Fibroblast of skin of right biceps (primary cell): ENCODE results near the gene DDA1.

Source experiments
- DNase-seq: peaks from one replicate; pipeline ENCODE4 v3.0.0-alpha.2; 2013

Gene DDA1

DNA sequence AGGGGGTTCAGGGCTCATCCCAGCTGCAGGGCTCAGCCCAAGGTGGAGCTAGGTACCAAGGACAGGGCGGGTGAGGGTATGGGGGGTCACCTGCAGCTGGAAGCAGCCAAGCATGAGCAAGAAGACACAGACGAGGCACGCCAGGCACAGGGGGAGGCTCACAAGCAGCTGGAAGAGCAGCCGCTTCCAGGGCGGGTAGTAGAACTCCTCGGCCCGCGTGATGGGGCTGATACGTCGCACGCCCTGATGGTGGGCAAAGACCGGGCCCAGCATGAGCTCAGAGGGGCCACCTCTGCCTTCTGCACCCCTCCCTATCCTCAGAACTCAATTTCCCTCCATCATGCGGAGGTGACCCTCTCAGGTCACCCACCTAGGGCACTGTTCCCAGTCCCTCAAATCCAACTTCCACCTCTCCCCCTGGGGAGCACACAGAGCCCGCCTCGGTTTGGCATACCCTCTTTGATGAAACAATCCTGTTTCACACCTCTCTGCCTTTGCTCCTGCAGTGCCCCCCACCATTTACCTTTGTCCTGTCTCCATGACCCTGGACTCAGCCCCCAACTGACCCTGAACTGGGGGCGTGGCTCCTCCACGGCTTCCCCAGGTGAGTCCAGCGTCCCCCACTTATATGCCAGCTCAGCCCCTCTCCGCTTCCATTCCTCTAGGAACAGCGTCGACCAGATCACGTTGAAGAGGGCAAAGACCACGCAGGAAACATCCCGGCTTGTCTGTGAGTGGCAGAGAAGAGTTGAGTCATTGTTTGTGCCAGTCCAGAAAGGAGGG, 21.1 kb downstream of the DDA1 start:
- no peak for DNase-seq

DNA sequence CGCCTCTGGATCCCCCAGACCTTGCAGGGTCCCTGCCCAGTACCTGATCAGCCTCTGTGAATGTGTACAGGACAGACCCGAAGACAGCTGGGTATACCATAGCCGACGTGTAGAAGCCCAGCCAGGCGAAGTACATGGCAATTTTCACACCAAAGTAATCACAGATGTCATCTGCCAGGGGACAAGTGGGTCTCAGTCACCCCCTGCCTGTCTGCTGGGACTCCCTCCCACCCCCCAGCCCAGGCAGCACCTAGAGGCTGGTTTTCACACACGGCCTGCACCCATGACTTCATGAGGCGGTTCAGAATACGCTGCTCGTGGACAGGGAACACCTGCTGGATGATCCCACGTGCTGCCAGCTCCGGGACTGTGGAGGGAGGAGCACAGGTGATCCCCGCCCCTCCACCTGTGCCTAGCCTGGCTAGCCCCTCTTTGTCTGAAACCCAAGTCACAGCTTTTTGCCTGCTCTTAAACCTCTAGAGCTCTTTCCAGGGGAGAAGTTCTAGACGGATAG, 21.7 kb downstream of the DDA1 start:
- DNase-seq = no peak

DNA sequence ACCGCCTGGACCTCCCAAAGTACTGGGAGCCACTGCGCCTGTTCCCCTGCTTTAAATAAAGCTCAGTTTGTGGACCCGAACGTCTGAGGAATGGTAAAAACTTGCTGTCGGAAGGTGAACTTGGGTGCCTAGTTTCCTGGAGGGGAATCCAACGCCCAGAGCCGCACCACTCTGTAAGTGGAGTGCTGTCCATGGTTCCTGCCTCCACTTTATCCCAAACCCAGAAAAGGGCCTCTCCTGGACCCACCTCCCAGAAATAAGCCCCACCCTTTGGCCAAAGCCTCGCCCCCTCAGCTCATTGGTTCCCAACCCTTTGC, 23.0 kb downstream of the DDA1 start:
- no peak for DNase-seq

DNA sequence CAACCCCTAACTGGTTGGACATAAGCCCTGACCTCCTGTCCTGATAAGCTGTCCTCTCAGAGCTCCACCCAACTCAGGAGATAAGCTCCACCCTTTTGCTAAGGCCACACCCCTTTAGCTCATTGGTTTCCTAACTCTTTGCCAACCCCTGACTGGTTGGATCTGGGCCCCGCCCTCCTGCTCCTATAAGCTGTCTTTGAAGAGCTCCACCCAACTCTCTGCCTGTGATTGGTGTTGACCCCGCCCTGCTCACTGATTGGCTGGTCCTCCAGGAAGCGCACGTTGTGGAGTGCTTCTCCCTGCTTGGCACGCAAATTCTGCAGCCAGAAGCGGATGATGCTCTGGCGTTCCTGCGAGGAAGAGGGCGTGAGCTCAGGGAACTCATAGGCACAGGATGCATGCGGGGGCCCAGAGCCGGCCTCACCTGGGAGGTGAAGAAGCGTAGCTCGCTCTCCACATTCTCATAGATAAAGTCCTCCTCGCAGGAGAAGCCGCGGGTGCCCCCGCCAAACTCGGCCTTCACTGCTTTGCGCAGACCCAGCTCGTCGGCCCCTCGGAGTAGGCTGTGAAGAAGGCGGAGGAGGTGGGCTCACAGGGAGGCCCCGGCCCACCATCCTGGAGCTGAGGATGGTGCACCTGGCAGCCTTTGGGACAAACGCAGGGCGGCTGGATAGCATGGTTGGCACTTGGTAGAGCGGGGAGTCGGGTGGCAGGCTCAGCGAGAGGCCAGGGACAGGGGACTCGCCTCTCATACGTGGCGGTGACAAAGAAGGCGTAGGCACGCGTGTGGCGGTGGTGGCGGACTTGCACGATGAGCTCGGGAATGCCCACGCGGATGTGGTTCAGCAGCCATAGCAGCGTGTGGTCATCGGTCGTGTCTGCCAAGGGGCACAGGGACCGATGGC, 23.6 kb downstream of the DDA1 start:
- peak; percentile 63 for DNase-seq

DNA sequence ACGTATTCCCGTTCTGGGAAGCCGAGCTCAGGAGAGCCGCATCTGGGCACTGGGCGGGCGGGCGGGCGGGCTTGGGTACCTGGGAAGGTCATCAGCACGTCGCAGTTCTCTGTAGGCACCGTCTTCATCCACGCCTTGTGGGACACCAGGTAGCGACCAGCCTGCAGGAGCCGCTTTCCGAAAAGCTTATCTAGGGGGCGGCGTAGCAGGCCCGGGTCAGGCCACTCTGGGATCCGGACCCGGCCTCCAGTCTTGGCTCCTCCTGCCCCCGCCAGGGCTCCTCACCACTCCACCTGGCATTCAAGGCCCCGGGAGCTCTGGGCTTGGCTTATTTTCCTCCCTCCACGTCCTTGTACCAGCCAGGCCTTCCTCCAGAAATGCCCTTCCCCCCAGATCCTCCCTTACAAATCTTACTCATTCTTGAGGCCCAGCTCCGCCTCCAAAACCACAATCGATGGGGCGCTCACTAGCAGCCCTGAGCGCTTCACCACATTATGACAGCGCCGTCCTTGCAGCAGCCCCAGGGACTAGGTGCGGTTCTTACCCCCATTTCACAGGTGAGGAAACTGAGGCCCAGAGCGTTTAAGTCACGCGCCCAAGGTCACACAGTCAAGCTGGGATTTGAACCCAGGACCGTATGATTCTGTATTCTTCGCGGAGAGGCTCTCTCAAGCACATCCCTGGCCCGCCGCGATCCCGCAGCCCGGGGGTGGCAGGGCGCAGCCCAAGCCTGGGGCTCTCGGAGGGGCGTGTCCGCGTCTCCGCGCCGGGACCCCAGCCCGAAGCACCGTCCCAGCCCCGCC, 24.4 kb downstream of the DDA1 start:
- DNase-seq = peak; percentile 91

DNA sequence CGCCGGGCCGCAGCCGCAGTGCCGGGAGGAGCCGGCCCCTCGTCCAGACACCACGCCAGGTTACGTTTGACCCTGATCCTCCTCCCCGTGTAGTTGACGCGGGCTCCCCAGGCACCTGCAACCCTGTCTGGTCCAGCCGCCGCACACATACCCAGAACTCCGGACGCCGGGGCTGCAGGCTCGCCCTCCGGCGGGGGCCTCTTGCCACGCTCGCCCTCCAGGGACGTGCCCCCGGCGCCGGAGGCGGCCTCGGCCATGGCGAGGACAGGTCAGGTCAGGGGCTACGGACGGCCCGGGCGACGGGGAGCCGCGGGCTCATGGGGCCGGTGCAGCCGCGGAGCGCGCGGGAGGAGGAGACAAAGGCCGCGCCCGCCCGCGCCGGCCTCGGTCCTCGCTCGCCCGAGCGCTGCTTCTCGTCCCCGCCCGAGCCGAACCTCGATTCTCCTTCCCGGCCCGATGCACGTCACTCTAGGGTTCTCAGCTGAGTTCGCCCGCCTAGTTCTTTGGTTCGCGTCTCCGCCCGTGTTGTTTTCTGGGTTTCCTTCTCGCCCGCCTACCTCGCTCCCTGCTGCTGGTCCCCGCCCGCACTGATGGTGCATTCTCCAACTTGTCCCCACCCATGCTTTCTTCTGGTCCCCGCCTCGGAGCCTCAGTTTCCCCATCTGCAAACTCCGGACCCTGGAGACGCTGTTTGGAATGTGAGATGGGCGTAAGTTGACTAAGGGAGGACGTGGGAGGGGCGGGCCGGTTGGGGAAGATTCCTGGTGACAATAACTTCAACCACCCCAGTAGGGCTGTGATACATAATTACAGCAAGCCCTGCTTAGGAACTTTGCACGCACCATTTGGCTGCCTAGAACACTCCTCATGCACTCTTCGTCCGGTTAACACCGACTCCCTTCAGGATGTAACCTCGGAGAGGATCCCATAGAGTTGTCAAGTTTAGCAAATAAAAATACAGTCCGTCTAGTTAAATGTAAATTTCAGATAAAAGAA, 25.3 kb downstream of the DDA1 start, which contains the start of gene ANO8:
ANO8 (minus strand) TSS at position 442 of the 996 bp plus-strand sequence; CDS start at position 257, 185 bp downstream.
- DNase-seq = peak; percentile 99

DNA sequence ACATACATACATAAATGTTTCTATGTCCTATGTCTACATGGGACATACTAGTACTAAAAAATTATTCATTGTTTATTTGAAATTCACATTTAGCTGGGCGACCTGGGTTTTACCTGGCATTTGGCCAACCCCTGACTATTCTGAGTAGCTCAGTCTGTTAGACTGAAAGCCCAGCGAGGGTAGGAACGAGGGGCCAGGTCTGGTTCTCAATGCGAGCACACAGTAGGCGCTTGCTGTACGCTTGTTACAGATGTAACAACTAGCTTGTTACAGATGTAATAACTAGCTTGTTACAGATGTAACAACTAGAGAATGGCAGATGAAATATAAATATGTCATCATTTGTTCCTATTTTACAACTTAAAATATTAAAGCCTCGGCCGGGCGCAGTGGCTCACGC, 26.2 kb downstream of the DDA1 start:
- DNase-seq = no peak

DNA sequence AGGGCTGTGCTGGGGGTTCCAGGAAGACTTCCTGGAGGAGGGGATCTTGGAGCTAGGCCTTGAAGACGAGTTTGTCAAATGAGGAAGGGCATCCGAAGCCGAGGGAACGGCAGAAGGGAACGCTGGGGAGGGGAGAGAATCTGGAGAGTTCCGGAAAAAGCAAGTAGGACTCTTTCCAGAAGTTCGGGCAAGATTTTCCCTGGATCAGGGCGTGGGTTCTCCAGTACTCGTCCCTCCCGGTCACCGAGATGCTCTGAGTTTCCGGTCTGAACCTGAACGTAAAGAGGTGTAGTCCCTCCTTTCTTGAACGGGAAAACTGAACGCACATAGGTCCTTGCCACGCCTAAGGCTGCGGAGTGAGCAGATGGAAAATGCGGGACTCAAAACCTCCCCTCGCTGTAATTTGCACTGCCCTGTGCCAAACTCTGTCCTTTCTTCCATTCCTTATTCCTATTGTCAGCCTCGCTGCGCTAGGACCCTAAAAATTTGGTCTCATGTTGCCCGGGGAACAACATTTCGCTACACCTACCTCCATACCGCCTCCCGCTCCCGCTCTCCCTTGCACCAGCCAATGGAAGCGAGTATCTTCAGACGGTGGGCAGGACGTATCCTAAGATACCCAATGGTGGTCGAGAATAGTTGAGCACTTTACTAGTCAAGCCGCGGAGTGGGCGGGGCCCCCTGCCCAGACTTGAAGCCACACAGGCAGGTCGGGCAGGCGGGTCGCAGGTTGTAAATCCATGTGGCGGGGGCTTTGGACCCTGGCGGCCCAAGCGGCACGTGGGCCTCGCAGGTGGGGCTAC, 27.7 kb downstream of the DDA1 start, which contains the start of gene GTPBP3:
GTPBP3 (plus strand) TSS at position 682 of the 803 bp plus-strand sequence; CDS start at position 741, 59 bp downstream.
- DNase-seq = peak; percentile 99

DNA sequence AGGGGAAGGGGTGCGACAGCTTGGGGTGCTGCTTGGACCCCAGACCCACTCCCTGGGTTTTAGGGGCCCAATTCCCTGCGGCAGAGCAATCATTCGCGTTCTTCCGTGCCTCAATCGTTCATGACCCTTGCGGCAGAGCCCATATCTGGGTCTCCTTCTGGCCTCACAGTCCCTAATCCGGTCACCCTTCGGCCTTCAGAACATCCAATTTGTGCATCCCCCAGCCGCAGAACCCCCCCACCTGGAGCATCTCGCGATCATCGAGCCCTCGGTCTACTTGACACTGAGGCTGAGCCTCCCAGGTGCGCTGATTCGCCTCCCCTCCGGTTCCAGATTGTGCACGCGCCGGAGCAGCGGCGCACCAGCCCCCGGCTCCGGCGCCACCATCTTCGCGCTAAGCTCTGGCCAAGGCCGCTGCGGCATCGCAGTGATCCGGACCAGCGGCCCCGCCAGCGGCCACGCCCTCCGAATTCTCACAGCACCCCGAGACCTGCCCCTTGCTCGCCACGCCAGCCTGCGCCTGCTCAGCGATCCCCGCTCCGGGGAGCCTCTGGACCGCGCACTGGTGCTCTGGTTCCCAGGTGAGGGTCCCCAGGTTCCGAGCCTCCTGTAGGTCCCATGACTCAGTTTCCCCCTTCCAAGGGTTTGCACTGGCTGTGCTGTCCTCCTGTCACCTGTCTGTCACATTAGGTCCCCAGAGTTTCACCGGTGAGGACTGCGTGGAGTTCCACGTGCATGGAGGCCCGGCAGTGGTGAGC, 28.5 kb downstream of the DDA1 start:
- no peak for DNase-seq

DNA sequence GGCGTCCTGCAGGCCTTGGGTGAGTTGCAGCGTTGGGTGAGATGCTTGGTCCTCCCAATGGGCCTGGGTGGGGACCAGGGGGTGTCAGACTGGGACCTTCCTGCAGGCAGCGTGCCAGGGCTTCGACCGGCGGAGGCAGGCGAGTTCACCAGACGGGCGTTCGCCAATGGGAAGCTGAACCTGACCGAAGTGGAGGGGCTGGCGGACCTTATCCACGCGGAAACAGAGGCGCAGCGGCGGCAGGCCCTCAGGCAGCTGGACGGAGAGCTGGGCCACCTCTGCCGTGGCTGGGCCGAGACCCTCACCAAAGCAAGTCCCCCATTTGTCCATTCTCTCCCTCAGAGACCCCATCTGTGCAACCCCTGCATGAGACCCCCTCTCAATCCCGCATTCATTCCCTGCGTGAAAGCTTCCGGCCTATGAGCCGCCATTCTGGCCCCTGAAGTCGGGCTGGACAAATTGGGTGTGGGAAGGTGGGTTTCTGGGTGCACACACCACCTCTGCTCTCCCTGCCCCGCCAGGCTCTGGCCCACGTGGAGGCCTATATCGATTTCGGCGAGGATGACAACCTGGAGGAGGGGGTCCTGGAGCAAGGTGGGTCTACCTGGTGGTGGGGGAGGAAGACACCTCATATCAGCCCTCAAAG, 29.2 kb downstream of the DDA1 start:
- DNase-seq = no peak

DNA sequence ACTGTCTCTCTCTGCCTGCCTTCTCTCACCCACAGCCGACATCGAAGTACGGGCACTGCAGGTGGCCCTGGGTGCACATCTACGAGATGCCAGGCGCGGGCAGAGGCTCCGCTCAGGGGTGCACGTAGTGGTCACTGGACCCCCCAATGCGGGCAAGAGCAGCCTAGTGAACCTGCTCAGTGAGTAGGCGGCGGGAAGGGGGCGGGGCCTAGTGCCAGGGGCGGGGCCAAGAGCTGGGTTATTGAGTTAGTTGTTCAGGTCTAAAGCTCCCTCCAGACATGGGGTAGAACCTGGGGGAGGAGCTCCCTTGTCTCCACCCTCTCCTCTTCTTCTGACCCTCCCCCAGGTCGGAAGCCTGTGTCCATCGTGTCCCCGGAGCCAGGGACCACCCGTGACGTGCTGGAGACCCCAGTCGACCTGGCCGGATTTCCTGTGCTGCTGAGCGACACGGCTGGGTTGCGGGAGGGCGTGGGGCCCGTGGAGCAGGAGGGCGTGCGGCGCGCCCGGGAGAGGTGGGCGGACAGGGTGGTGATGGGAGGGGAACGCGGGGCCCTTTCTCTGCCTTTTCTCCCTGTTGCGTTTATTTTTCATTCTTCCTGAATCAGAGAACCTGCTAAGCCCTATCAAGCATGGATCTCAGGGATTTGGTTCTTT, 29.9 kb downstream of the DDA1 start:
- DNase-seq = no peak

DNA sequence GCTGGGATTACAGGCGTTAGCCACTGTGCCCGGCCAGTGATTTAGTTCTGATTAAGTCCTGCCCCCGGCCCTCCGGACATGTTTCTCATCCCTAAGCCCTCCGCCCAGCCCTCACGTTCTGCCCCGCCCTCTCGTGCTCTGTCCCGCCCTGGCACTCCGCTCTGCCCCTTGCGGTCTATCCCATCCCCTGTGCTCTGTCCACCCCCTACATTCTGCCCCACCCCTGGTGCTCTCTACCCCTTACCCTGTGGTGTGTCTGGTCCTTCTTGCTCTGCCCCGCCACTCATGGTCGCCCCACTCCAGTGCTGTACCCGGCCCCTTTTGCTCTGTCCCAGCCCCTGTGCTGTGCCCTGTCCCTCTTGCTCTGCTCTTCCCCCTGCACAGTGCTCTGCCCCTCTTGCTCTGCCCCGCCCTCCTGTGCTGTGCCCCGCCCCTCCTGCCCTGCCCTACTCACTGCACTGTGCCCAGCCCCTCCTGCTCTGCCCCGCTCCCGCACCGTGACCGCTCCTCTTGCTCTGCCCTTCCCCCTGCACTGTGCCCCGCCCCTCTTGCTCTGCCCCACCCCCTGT, 31.0 kb downstream of the DDA1 start:
- no peak for DNase-seq

DNA sequence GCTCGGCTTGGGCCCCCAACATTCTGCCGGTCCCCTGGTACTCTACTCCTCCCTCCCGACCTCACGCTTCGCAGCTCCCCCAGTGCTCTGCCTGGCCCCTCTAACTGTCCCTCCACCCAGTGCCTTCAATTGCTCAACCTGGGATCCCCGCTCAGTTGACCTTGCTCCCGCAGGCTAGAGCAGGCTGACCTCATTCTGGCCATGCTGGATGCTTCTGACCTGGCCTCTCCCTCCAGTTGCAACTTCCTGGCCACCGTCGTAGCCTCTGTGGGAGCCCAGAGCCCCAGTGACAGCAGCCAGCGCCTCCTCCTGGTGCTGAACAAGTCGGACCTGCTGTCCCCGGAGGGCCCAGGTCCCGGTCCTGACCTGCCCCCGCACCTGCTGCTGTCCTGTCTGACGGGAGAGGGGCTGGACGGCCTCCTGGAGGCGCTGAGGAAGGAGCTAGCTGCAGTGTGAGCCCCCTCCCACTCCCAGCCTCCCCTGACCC, 31.6 kb downstream of the DDA1 start:
- DNase-seq = no peak

DNA sequence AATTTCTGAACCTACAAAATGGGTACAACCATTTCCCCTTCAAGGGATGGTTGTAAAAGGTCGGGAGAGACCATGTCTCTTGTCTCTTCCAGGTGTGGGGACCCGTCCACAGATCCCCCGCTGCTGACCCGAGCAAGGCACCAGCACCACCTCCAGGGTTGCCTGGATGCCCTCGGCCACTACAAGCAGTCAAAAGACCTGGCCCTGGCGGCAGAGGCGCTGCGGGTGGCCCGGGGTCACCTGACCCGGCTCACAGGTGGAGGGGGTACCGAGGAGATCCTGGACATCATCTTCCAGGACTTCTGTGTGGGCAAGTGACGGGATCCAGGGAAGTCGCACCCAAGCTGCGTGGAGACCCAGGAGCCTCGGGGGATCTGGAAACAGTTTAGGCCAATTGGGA, 32.0 kb downstream of the DDA1 start:
- DNase-seq = no peak

DNA sequence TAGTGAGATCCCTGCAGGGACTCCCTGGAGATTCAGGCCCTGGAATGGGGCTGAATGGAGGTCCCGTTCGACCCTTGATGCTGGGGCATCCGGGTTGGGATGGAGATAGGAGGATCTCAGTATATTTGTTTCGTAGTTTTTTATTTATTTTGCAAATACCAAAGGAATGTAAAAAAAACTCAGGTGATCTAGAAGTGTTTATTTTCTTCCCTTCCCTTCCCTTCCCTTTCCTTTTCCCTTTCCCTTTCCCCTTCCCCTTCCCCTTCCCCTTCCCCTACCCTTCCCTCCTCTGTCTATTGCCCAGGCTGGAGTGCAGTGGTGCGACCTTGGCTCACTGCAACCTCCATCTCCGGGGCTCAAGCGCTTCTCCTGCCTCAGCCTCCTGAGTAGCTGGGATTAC, 32.5 kb downstream of the DDA1 start:
- DNase-seq = no peak

DNA sequence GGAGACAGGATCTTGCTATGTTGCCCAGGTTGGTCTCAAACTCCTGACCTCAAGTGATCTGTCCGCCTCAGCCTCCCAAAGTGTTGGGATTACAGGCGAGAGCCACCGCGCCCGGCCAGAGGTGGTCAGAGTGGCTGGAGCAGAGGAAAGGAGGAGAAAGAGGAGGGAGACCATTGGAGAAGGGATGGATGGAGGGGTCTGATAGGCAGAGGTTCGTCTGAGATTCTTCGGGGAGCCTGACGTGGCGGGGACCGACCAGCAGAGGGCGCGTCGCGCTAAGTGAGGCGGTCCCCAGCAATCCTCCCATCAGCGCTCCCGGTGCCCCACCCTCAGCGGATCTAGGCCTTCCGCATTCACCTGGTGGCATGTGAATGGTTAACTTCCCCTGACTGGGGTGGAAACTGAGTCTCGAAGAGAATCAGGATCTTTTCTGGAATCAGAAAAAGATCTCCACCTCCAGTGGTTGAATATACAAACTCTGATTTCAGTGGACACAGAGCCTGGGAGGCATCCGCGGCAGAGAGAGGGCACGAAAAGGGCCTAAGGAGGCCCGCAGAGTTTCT, 36.8 kb downstream of the DDA1 start:
- peak; percentile 56 for DNase-seq

DNA sequence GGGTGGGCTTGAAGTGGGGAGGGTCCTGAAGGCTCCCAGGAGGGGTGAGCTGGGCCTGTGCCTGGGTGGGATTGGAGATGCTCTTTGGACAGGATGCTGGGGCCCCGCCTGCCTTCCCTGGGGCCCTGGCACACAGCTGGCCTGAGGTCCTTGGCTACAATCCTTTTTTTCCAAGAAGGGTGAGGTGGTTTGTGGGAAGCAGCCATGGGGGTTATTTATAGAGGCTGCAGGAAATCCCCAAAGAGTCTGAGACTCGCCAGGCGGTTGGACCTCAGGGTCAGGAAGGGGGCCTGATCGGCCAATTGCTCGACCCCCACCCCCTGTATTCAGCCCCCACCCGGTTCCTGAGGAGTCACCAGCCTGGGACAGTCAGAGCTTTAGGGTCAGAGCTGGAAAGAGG, 38.0 kb downstream of the DDA1 start:
- DNase-seq = no peak

DNA sequence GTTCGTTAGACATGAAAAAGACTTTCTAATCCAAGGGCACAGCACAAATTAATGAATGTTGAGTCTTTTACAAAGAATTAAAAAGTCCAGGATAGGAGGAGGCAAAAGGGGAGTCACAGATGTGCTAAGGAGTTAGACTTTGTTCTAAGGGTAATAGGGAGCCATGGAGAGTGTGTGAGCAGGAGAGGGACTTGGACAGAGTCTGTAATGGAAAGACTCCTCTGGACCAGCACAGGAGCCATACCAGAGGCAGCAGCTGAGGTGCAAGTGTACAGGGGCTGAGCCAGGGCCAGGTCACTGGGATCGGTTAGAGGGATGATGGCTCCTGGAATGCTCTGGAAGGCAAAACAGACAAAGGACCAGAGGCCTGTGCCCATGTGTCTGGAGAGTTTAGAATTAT, 38.5 kb downstream of the DDA1 start:
- DNase-seq = no peak
